Non-pigmented ciliary epithelial cell (primary cell): ENCODE results near the gene LARP1.
"Not testable (repeated sequence)": the region's sequence is repeated elsewhere in the genome, so short reads cannot be mapped to it uniquely, and the experiment has no call there.

Source experiments
- DNase-seq: peaks from one replicate; pipeline ENCODE4 v3.0.0-alpha.2; 2010; ENCODE audit warnings: low read depth

The LARP1 gene

GRCh38 chr5:154755361-154756008, at the start of gene LARP1:
Gene LARP1, plus strand, starts transcription at chr5:154755377. Its CDS starts 381 bp downstream, at chr5:154755758.
- DNase-seq, result no peak

GRCh38 chr5:154706416-154706815, 48.8 kb upstream of the LARP1 start:
- no peak for DNase-seq

- no peak for DNase-seq
Observed at GRCh38 chr5:154707641-154708040, 47.5 kb upstream of the LARP1 start.

GRCh38 chr5:154708207-154708606, 47.0 kb upstream of the LARP1 start:
- no peak for DNase-seq

- DNase-seq, result no peak
Observed at GRCh38 chr5:154708846-154709245, 46.3 kb upstream of the LARP1 start.

- no peak for DNase-seq
Observed at GRCh38 chr5:154709368-154710305, 45.5 kb upstream of the LARP1 start.

- no peak for DNase-seq
Observed at GRCh38 chr5:154712518-154713437, 42.4 kb upstream of the LARP1 start.

GRCh38 chr5:154713615-154714125, 41.5 kb upstream of the LARP1 start:
- no peak for DNase-seq

- DNase-seq, result peak; percentile 27
Observed at GRCh38 chr5:154714266-154714986, 40.8 kb upstream of the LARP1 start.

- no peak for DNase-seq
Observed at GRCh38 chr5:154721481-154722058, 33.6 kb upstream of the LARP1 start.

- no peak for DNase-seq
Observed at GRCh38 chr5:154722097-154722496, 33.1 kb upstream of the LARP1 start.

- DNase-seq, result no peak
Observed at GRCh38 chr5:154722936-154723335, 32.2 kb upstream of the LARP1 start.

GRCh38 chr5:154723740-154724505, 31.3 kb upstream of the LARP1 start:
- DNase-seq, result peak; percentile 42

- DNase-seq, result no peak
Observed at GRCh38 chr5:154727361-154727760, 27.8 kb upstream of the LARP1 start.

GRCh38 chr5:154728939-154729588, 26.1 kb upstream of the LARP1 start:
- no peak for DNase-seq

- no peak for DNase-seq
Observed at GRCh38 chr5:154729613-154730012, 25.6 kb upstream of the LARP1 start.

GRCh38 chr5:154730761-154731160, 24.4 kb upstream of the LARP1 start:
- not testable (repeated sequence) for DNase-seq

- no peak for DNase-seq
Observed at GRCh38 chr5:154732212-154732611, 23.0 kb upstream of the LARP1 start.
